ENCODE results near the gene CLDN19. TPM values are rescaled to one million over a fixed set of nuclear protein-coding genes. Genes with fewer than 3 reads are reported as not detected.

Gene CLDN19
- total and polyA plus RNA-seq, 11 donors, result 0.01 to 0.11 TPM; not detected in 9

DNA sequence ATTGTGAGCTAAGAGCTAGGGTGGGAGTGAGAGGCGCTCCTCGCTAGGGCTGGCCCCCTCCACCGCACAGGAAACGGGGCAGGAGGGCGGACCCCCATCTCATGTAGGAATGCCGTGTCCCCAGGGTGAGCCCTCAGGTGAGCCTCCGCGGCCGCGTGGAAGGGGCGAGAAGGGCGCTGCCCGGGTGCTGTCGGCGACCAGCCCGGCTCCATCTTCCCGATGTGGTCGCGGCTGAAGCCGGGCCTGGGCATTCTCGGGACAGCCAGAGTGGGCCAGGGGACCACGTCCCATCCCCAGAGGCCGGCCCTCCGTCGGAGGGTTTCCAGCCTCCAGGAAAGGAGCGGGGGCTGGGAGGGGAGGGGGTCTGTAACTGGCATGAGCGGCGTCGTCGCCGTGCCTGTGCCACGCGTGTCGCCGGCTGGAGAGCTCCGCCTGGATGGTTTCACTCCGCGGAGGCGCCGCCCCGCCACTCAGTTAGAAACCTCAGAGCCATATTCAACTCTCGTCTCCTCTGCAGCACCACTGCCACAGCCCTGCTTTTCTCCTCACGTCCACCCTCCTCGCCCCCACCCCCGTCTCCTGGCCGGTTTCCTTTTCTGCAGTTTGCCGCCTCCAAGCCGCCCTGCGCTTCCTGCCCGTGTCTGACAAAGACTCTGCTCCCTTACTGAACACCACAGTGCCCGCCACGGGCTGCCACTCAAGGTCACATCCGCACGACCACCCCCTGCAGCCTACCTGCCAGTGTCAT, 45.1 kb upstream of the CLDN19 start, which contains the start of gene TMEM269:
TMEM269 (plus strand) TSS at position 46 of the 748 bp plus-strand sequence. CDS start 4,903 bp downstream, outside the sequence.
- DNase-seq, result peak in 3 of 5 donors; percentile 40 to 66 (median 51)
- H3K27me3 ChIP-seq, result no peaks in the 10 kb centered on the region
- WGBS, 4 donors, result 10 to 16% (median 13%) methylated on average over 32 to 54 of the region's 54 CpGs
- ATAC-seq, result peak; percentile 17 to 47 (median 42)
- H3K9me3 ChIP-seq, result no peaks in the 10 kb centered on the region
- peak within 1 kb of the TSS in 11 of 12 donors; percentile 19 to 59 (median 50) for H3K4me3 ChIP-seq
- peaks cover 0 to 28% (median 18%) of the 10 kb centered on the region in 9 donors for H3K36me3 ChIP-seq
- no peak within 1 kb of the TSS for H3K27ac ChIP-seq
- intact Hi-C loops (cut with DNase I), result loop anchor here in 1 of 10 donors (10.0 kb wide), 1 partner anchor 120 kb away; no protein-coding TSS in a partner anchor
- H3K4me1 ChIP-seq, result peaks cover 0 to 19% (median 8%) of the 10 kb centered on the region in 12 donors
- TF ChIP-seq POLR2A (IDR thresholded peaks at IDR 0.05), result no peak
- TF ChIP-seq, protein P1, sequence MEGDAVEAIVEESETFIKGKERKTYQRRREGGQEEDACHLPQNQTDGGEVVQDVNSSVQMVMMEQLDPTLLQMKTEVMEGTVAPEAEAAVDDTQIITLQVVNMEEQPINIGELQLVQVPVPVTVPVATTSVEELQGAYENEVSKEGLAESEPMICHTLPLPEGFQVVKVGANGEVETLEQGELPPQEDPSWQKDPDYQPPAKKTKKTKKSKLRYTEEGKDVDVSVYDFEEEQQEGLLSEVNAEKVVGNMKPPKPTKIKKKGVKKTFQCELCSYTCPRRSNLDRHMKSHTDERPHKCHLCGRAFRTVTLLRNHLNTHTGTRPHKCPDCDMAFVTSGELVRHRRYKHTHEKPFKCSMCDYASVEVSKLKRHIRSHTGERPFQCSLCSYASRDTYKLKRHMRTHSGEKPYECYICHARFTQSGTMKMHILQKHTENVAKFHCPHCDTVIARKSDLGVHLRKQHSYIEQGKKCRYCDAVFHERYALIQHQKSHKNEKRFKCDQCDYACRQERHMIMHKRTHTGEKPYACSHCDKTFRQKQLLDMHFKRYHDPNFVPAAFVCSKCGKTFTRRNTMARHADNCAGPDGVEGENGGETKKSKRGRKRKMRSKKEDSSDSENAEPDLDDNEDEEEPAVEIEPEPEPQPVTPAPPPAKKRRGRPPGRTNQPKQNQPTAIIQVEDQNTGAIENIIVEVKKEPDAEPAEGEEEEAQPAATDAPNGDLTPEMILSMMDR (IDR thresholded peaks at IDR 0.05), result no peak

DNA sequence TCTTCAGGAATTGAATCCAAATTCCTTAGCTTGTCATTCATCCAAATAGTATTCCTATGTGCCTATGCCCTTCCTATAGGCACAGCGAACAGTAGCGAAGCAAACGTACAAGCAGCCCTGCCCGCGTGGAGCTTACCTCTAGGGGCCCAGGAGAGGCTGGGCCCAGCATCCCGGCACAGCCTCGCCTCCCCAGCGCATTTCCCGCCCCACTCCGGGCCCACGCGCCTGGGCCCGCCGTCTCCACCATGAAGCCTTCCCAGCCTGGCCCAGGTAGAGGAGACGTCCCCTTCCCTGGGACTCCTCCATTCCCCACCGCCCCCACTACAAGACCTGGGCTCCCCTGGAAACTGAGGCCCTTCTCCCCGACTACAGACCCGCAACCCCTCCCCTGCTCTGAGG, 44.5 kb upstream of the CLDN19 start:
- WGBS, 4 donors, result 78 to 86% (median 82%) methylated on average over 11 to 18 of the region's 18 CpGs
- TF ChIP-seq POLR2A (IDR thresholded peaks at IDR 0.05), result no peak
- TF ChIP-seq, protein P1 (IDR thresholded peaks at IDR 0.05), result no peak
- intact Hi-C loops (cut with DNase I), result loop anchor here in 1 of 10 donors (10.0 kb wide), 1 partner anchor 120 kb away; no protein-coding TSS in a partner anchor
- Histone ChIP-seq H3K4me1 (peaks cover 0 to 19% (median 8%) of the 10 kb centered on the region in 12 donors), H3K9me3 (no peaks in the 10 kb centered on the region), H3K27me3 (no peaks in the 10 kb centered on the region), H3K36me3 (peaks cover 0 to 34% (median 24%) of the 10 kb centered on the region in 9 donors), H3K27ac (no peak overlapping the region), H3K4me3 (peak overlapping the region in 7 of 12 donors; percentile 45 to 59 (median 54))
- DNase-seq (no peak), ATAC-seq (peak in 1 of 4 donors; percentile 12)

DNA sequence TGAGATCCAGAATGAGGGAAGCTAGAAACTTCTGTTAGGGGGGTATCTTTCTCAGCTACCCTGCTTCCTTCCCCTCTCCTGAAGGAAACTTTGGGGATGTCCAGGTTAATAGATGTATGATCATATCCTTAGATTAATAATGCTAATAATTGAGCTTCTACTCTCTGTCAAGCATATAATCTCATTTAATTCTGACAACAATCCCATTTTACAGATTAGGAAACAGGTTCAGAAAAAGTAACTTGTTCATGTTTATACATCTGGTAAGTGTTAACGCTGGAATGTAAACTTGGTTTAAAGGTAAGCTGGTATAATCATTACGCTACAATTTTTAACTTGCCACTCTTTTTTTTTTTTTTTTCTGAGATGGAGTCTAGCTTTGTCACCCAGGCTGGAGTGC, 43.1 kb upstream of the CLDN19 start:
- H3K4me3 ChIP-seq, result no peak overlapping the region
- ATAC-seq, result no peak

More for the DNA sequence above, 43.1 kb upstream of the CLDN19 start:
- Histone ChIP-seq H3K27ac (no peak overlapping the region), H3K27me3 (no peaks in the 10 kb centered on the region), H3K4me1 (peaks cover 0 to 19% (median 8%) of the 10 kb centered on the region in 12 donors), H3K36me3 (peaks cover 0 to 40% (median 34%) of the 10 kb centered on the region in 9 donors), H3K9me3 (no peaks in the 10 kb centered on the region)
- intact Hi-C loops (cut with DNase I), result loop anchor here in 1 of 10 donors (10.0 kb wide), 1 partner anchor 122 kb away; no protein-coding TSS in a partner anchor
- TF ChIP-seq POLR2A (IDR thresholded peaks at IDR 0.05), result no peak
- TF ChIP-seq, protein P1 (IDR thresholded peaks at IDR 0.05), result no peak
- WGBS, 4 donors, result 98 to 99% (median 98%) methylated on average over 2 of the region's 2 CpGs
- DNase-seq, result no peak

Data from heart left ventricle (tissue), 16 donors.